Kidney (tissue), 14 donors: ENCODE data around the gene BABAM2. TPM values are rescaled to one million over a fixed set of nuclear protein-coding genes. Genes with fewer than 3 reads are reported as not detected.

Source experiments
- DNase-seq, 5 donors: peaks; one replicate each; pipeline ENCODE4 v3.0.0-alpha.2; 2013 to 2020
- FAIRE-seq: peaks from 2 replicates; lab custom pipeline; 2012; peaks lifted over from hg19 to GRCh38; lab: Jason Lieb, UNC
- H3K27ac ChIP-seq, 2 donors: one replicate each; pipeline ENCODE4 v1.7.0; 2013; ENCODE audit warnings: low read depth in 2 of 2, low read length in 2 of 2, inconsistent platforms in 1 of 2
- H3K27me3 ChIP-seq: one replicate; pipeline ENCODE4 v1.7.1; 2013; ENCODE audit warnings: low read length, inconsistent platforms; ENCODE audit not compliant: control insufficient read depth, insufficient read depth
- H3K36me3 ChIP-seq, 3 donors: one replicate each; pipeline versions ENCODE4 v1.7.0 to v1.7.1; 2013; ENCODE audit warnings: low read length in 3 of 3, control low read depth in 1 of 3, inconsistent platforms in 1 of 3; ENCODE audit not compliant: insufficient read depth in 3 of 3, control insufficient read depth in 2 of 3
- H3K4me1 ChIP-seq, 3 donors: one replicate each; pipeline versions ENCODE4 v1.7.0 to v1.7.1; 2013; ENCODE audit warnings: low read length in 3 of 3, inconsistent platforms in 1 of 3, low read depth in 1 of 3; ENCODE audit not compliant: control insufficient read depth in 2 of 3, insufficient read depth in 2 of 3
- H3K4me3 ChIP-seq, 3 donors: one replicate each; pipeline versions ENCODE4 v1.7.0 to v1.8.1; 2013; ENCODE audit warnings: low read length in 3 of 3, control low read depth in 1 of 3, inconsistent platforms in 1 of 3
- H3K9ac ChIP-seq, 3 donors: one replicate each; pipeline versions ENCODE4 v1.7.0 to v1.7.1; 2013; ENCODE audit warnings: low read length in 3 of 3, control low read depth in 1 of 3, inconsistent platforms in 1 of 3
- H3K9me3 ChIP-seq, 3 donors: one replicate each; pipeline versions ENCODE4 v1.7.0 to v1.7.1; 2013; ENCODE audit warnings: low read length in 3 of 3, control low read depth in 1 of 3, inconsistent platforms in 1 of 3; ENCODE audit not compliant: control insufficient read depth in 2 of 3, insufficient read depth in 1 of 3
- intact Hi-C: fragments of 100-400 bp; cut with DNase I; formaldehyde crosslinking; loops from one replicate; pipeline ENCODE4 v1.11.1; 2022
- polyA plus RNA-seq: library from polyadenylated mRNA; stranded (reverse); fragments of 350-450 nt; fragmentation: Illumina TruSeq; extraction: RNeasy Lipid Tissue Mini Kit (QIAGEN cat#74804); gene quantifications from one replicate; pipeline ENCODE4 v1.2.3, GENCODE V29; 2014; ENCODE audit warnings: low read depth, low replicate concordance; ENCODE audit not compliant: insufficient read depth
- total RNA-seq: library from RNA; stranded (reverse); fragmentation: NEBNext Ultra II Directional; extraction: Animal tissue kit (Norgen Biotek cat#: 25700); gene quantifications from one replicate; pipeline ENCODE4 v1.2.1, GENCODE V29; 2021
- TF ChIP-seq, protein P1 (sequence below): IDR thresholded peaks from 3 replicates; pipeline ENCODE4 v1.5.1; 2012; ENCODE audit warnings: mild to moderate bottlenecking, moderate library complexity, borderline replicate concordance; ENCODE audit not compliant: insufficient read depth; ENCODE audit errors: extremely low read depth
- donor health status: control.
- donor health status: control.
- donor health status: control.
- donor health status: control.
- donor health status: control.
- donor health status: DM: yes; HTN: yes; CAD: no.
- donor health status: Normal renal cell carcinoma (clear cell type).

BABAM2 gene
- total and polyA plus RNA-seq, 2 donors from 2014 or later: 68.4 to 74.1 TPM

DNA sequence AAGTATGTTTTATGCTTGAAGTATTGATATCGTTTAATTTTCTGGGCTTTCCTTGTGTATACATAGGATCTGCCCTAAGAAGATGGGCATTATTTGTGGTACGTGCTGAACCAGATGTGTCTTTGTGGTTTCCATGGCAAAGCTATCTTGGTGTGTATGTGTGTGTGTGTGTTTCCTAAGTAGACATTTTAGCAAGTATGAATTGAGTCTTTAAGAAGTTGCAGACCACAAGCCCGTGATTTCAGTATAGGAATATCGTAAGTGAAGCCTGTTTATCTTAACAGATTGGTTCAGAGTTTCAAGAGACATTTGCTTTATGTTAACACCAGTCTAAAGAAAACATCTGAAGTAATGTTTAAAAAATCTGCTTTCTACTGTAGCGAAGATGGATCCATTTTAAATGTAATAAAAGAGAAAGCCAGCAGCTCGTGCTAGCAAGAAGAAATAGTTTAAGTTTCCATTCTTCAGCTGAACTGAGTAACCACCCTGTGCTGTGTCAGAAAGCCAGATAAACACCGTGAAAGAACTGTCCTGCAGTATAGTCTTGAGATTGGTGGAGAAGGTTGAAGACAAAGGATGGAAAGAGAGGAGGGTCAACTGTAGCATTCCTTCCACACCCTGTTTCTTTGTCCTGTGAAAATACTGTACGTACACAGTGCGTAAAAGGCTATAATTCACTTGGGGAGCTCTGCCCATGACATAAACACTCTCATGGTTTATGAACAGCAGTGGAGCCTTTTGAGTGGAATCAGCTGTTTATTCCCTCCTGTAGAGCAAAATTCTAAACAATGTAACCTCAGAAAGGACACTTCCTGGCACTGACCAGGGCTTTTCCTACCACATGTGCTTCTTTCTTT is 410.2 kb downstream of the BABAM2 start:
- FAIRE-seq: no peak
- Histone ChIP-seq H3K9ac (no peak overlapping the region), H3K4me1 (peaks cover 0 to 4% (median 0%) of the 10 kb centered on the region in 3 donors), H3K27ac (no peak overlapping the region), H3K4me3 (peak overlapping the region in 1 of 3 donors; percentile 18), H3K27me3 (no peaks in the 10 kb centered on the region), H3K9me3 (peaks cover 0 to 5% (median 0%) of the 10 kb centered on the region in 3 donors), H3K36me3 (peaks cover 0 to 14% (median 0%) of the 10 kb centered on the region in 3 donors)
- DNase-seq: peak in 2 of 5 donors; percentile 68 to 85
- TF ChIP-seq, protein P1, sequence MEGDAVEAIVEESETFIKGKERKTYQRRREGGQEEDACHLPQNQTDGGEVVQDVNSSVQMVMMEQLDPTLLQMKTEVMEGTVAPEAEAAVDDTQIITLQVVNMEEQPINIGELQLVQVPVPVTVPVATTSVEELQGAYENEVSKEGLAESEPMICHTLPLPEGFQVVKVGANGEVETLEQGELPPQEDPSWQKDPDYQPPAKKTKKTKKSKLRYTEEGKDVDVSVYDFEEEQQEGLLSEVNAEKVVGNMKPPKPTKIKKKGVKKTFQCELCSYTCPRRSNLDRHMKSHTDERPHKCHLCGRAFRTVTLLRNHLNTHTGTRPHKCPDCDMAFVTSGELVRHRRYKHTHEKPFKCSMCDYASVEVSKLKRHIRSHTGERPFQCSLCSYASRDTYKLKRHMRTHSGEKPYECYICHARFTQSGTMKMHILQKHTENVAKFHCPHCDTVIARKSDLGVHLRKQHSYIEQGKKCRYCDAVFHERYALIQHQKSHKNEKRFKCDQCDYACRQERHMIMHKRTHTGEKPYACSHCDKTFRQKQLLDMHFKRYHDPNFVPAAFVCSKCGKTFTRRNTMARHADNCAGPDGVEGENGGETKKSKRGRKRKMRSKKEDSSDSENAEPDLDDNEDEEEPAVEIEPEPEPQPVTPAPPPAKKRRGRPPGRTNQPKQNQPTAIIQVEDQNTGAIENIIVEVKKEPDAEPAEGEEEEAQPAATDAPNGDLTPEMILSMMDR: no peak
- intact Hi-C loops: no loop called here

DNA sequence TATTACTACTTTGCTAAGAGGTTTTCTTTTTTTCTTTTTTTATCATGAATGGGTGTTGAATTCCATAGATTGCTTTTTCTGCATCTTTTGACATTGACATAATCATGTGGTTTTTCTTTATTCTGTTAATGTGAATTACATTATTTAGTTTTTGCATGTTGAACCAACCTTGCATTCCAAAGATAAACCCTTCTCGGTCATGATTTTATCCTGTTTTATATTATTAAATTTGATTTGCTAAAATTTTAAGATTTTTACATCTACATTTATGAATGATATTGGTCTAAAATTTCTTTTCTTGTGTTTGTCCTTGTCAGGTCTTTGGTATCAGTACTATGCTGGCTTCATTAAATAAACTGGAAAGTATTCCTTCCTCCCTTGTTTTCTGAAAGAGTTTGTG is 414.7 kb downstream of the BABAM2 start:
- FAIRE-seq (no peak), DNase-seq (no peak)
- no peaks in the 10 kb centered on the region for H3K27me3 ChIP-seq
- H3K9ac ChIP-seq: no peak overlapping the region
- intact Hi-C loops: no loop called here
- H3K27ac ChIP-seq: no peak overlapping the region
- TF ChIP-seq, protein P1: no peak
- peaks cover 0 to 9% (median 6%) of the 10 kb centered on the region in 3 donors for H3K36me3 ChIP-seq
- H3K4me1 ChIP-seq: peaks cover 0 to 4% (median 0%) of the 10 kb centered on the region in 3 donors
- peaks cover 0 to 5% (median 0%) of the 10 kb centered on the region in 3 donors for H3K9me3 ChIP-seq
- no peak overlapping the region for H3K4me3 ChIP-seq

DNA sequence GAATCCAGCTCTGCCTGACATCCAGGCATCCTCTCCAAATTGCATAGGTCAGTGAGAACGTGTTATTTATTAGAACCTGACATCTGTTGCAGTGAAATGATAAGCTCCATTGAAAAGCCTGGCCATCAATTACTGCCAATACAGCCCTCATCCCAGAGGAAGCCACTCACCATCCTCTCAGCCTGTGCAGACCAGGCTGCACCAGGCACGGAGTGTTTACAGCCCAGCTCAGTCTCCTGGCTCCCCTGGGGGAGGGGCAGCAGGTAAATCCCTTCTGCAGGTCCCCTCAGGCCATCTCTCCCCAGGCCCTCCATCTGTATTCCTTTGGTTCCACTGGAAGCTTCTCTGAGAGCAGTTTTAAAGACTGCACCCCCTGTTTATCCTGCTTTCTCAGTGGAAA is 419.6 kb downstream of the BABAM2 start:
- FAIRE-seq: no peak
- TF ChIP-seq, protein P1: no peak
- Histone ChIP-seq H3K4me1 (no peaks in the 10 kb centered on the region), H3K4me3 (no peak overlapping the region), H3K9ac (no peak overlapping the region), H3K9me3 (peaks cover 0 to under 1% (median 0%) of the 10 kb centered on the region in 3 donors), H3K27me3 (no peaks in the 10 kb centered on the region), H3K27ac (no peak overlapping the region), H3K36me3 (peaks cover 0 to 6% (median 0%) of the 10 kb centered on the region in 3 donors)
- intact Hi-C loops: no loop called here
- no peak for DNase-seq
